Panc1 (cell line): ENCODE measurements around the gene PRDX2. TPM values are rescaled to one million over a fixed set of nuclear protein-coding genes. Genes with fewer than 3 reads are reported as not detected.

Source experiments
- ATAC-seq: fragments of 200-7000 bp; cut with Tn5 transposase; 2 replicates; pipeline ENCODE4 v1.9.1; 2020; ENCODE audit warnings: mild to moderate bottlenecking, moderate library complexity
- BruUV-seq: library from RNA; stranded (reverse); fragments of 400-500 nt; replicated peaks from 2 replicates; lab custom pipeline; 2021; lab: Mats Ljungman, UMichigan
- CTCF ChIA-PET: fragments of 300-600 bp; sonication (Branson Sonifier 250); formaldehyde crosslinking; loops from one replicate; lab custom pipeline; 2022; ENCODE audit warnings: antibody characterized with exemption; lab: Charles Lee
- POLR2A ChIA-PET: fragments of 300-600 bp; sonication (Branson Sonifier 250); formaldehyde crosslinking; loops from one replicate; lab custom pipeline; 2022; ENCODE audit warnings: antibody characterized with exemption; lab: Charles Lee
- DNase-seq: peaks from one replicate; pipeline ENCODE4 v3.0.0-alpha.2; 2010; ENCODE audit warnings: low read depth, low spot score
- H3K27ac ChIP-seq: 2 replicates; pipeline ENCODE4 v1.5.1; 2011; ENCODE audit warnings: mild to moderate bottlenecking, low read length, inconsistent platforms
- H3K27me3 ChIP-seq: fragments of 200-500 bp; sonication (Bioruptor generic); 2 replicates; pipeline ENCODE4 v1.6.0; 2014; ENCODE audit warnings: low read length, inconsistent platforms; ENCODE audit not compliant: control insufficient read depth, insufficient read depth
- H3K36me3 ChIP-seq: fragments of 200-500 bp; sonication (Bioruptor generic); 2 replicates; pipeline ENCODE4 v1.5.1; 2014; ENCODE audit warnings: inconsistent platforms, mild to moderate bottlenecking, low read length, moderate library complexity; ENCODE audit not compliant: control insufficient read depth, insufficient read depth
- H3K4me1 ChIP-seq: 2 replicates; pipeline ENCODE4 v1.5.1; 2011; ENCODE audit warnings: inconsistent platforms, mild to moderate bottlenecking, low read length, moderate library complexity; ENCODE audit not compliant: control insufficient read depth, insufficient read depth
- H3K4me3 ChIP-seq, 2 experiments: 2 replicates each; pipeline ENCODE4 v1.5.1; 2011 to 2012; ENCODE audit warnings: low read depth in 2 of 2, low read length in 2 of 2, mild to moderate bottlenecking in 2 of 2, inconsistent platforms in 1 of 2, moderate library complexity in 1 of 2
- H3K9me3 ChIP-seq: fragments of 200-500 bp; sonication (Bioruptor generic); 2 replicates; pipeline ENCODE4 v1.5.1; 2014; ENCODE audit warnings: low read depth, mild to moderate bottlenecking, inconsistent platforms, low read length, moderate library complexity; ENCODE audit not compliant: control insufficient read depth, insufficient read depth
- CTCF ChIP-seq: fragments of 450-650 bp; IDR thresholded peaks from 2 replicates; pipeline ENCODE4 v1.5.1; 2017; ENCODE audit warnings: mild to moderate bottlenecking
- POLR2AphosphoS5 ChIP-seq: IDR thresholded peaks from 2 replicates; pipeline ENCODE4 v1.6.1; 2012; ENCODE audit warnings: mild to moderate bottlenecking, low read depth, low read length, moderate library complexity
- REST ChIP-seq, 2 experiments: IDR thresholded peaks; 2 replicates each; pipeline ENCODE4 v1.6.1; 2011 to 2012; ENCODE audit warnings: low read depth in 2 of 2, control low read depth in 1 of 2, low read length in 1 of 2, mild to moderate bottlenecking in 1 of 2, moderate library complexity in 1 of 2; ENCODE audit not compliant: insufficient read depth in 1 of 2
- SIN3A ChIP-seq: IDR thresholded peaks from 2 replicates; pipeline ENCODE4 v1.6.1; 2012; ENCODE audit warnings: low read depth, mild to moderate bottlenecking, low read length, moderate library complexity, borderline replicate concordance; ENCODE audit not compliant: insufficient read depth
- TCF7L2 ChIP-seq: IDR thresholded peaks from 2 replicates; pipeline ENCODE4 v1.6.1; 2011; ENCODE audit warnings: mild to moderate bottlenecking, low read depth, low read length, inconsistent platforms
- in situ Hi-C: cut with HindIII; loops from 2 replicates; pipeline ENCODE4 v1.10.0; 2016; ENCODE audit warnings: low sequenced_read_pairs, low pct_unique_long_range_greater_than_20kb
- intact Hi-C: fragments of 100-400 bp; cut with micrococcal nuclease; formaldehyde crosslinking; loops from one replicate; pipeline ENCODE4 v1.10.0; 2022; ENCODE audit not compliant: unreplicated experiment
- total RNA-seq: library from RNA; stranded (reverse); gene quantifications from one replicate; pipeline ENCODE4 v1.2.1, GENCODE V29; 2021; ENCODE audit not compliant: unreplicated experiment

PRDX2 gene
- total RNA-seq, 1 experiment from 2014 or later: 61.0 TPM

GRCh38 chr19:12838182-12838885 is 36.7 kb upstream of the PRDX2 start, which contains the start of gene MAST1:
TSS of gene MAST1 (plus strand) at chr19:12838515. CDS start at chr19:12838573, 58 bp downstream.
- H3K9me3 ChIP-seq: no peaks in the 10 kb centered on the region
- 0 out of 2 replicates have a peak within 1 kb of the TSS, but pooled peaks have one; percentile 51 for H3K27ac ChIP-seq
- H3K27me3 ChIP-seq: no peaks in the 10 kb centered on the region; the same call in 1 of the 2 replicates
- intact Hi-C loops: no loop called here
- DNase-seq: no peak
- ATAC-seq: peak; percentile 78
- no peaks in the 10 kb centered on the region; the same call in 1 of the 2 replicates for H3K36me3 ChIP-seq
- BruUV-seq: no TSS peak
- H3K4me1 ChIP-seq: peaks cover 4% of the 10 kb centered on the region
- H3K4me3 ChIP-seq: peak within 1 kb of the TSS; percentile 47 to 50
- in situ Hi-C loops: no loop called here
- no peak for TF ChIP-seq SIN3A
- TF ChIP-seq REST (IDR thresholded peaks at IDR 0.05; ENCODE audit: insufficient read depth in 1 of 2, low read depth in 2 of 2, low read length in 1 of 2): no peak
- peak; percentile 94 for TF ChIP-seq CTCF
- no peak for TF ChIP-seq TCF7L2
- TF ChIP-seq POLR2AphosphoS5: no peak
- POLR2A ChIA-PET: no interaction called here
- CTCF ChIA-PET: no interaction called here

- TF ChIP-seq TCF7L2: no peak
- TF ChIP-seq CTCF: no peak
- no peak for TF ChIP-seq SIN3A
- TF ChIP-seq REST (IDR thresholded peaks at IDR 0.05; ENCODE audit: insufficient read depth in 1 of 2, low read depth in 2 of 2, low read length in 1 of 2): no peak
- no peak for TF ChIP-seq POLR2AphosphoS5
- no peak overlapping the region for H3K27ac ChIP-seq
- DNase-seq (no peak), ATAC-seq (no peak)
- intact Hi-C loops (no loop called here), in situ Hi-C loops (no loop called here)
- no TSS peak for BruUV-seq
- H3K4me3 ChIP-seq: no peak overlapping the region
- ChIA-PET CTCF (no interaction called here), POLR2A (interaction anchor here (0.6 kb wide), 2 partner anchors 91 to 441 kb away, joined by 4 to 5 read pairs; no protein-coding TSS in a partner anchor)
- no peaks in the 10 kb centered on the region; the same call in 1 of the 2 replicates for H3K27me3 ChIP-seq
- no peaks in the 10 kb centered on the region for H3K9me3 ChIP-seq
- peaks cover 4% of the 10 kb centered on the region for H3K4me1 ChIP-seq
- no peaks in the 10 kb centered on the region; the same call in 1 of the 2 replicates for H3K36me3 ChIP-seq
These were observed 35.6 kb upstream of the PRDX2 start for GRCh38 chr19:12837225-12837624.
